ENCODE measurements around the gene DNAH8.
"Not testable (repeated sequence)": the region's sequence is repeated elsewhere in the genome, so short reads cannot be mapped to it uniquely, and the experiment has no call there.

The DNAH8 gene

GRCh38 chr6:38910207-38910606, 195.1 kb downstream of the DNAH8 start:
- DNase-seq, result no peak

GRCh38 chr6:38912378-38912777, 197.3 kb downstream of the DNAH8 start:
- DNase-seq, result no peak

- DNase-seq, result no peak
These were observed 200.3 kb downstream of the DNAH8 start for GRCh38 chr6:38915205-38915925.

- not testable (repeated sequence) for DNase-seq
These were observed 206.4 kb downstream of the DNAH8 start for GRCh38 chr6:38921540-38921939.

GRCh38 chr6:38924791-38925509, 209.8 kb downstream of the DNAH8 start:
- DNase-seq, result no peak

GRCh38 chr6:38929560-38929959, 214.4 kb downstream of the DNAH8 start:
- no peak for DNase-seq

- DNase-seq, result no peak
These were observed 218.3 kb downstream of the DNAH8 start for GRCh38 chr6:38933426-38933825.

GRCh38 chr6:38935051-38935450, 219.9 kb downstream of the DNAH8 start:
- no peak for DNase-seq

- DNase-seq, result no peak
These were observed 222.9 kb downstream of the DNAH8 start for GRCh38 chr6:38937839-38938613.

- no peak for DNase-seq
These were observed 223.6 kb downstream of the DNAH8 start for GRCh38 chr6:38938741-38939140.

GRCh38 chr6:38942442-38942841, 227.3 kb downstream of the DNAH8 start:
- DNase-seq, result no peak

- DNase-seq, result no peak
These were observed 227.9 kb downstream of the DNAH8 start for GRCh38 chr6:38942965-38943364.

GRCh38 chr6:38943964-38944363, 228.9 kb downstream of the DNAH8 start:
- no peak for DNase-seq

- no peak for DNase-seq
These were observed 229.7 kb downstream of the DNAH8 start for GRCh38 chr6:38944655-38945279.

- DNase-seq, result no peak
These were observed 240.8 kb downstream of the DNAH8 start for GRCh38 chr6:38955861-38956260.

GRCh38 chr6:38957426-38957825, 242.3 kb downstream of the DNAH8 start:
- DNase-seq, result no peak

- no peak for DNase-seq
These were observed 244.0 kb downstream of the DNAH8 start for GRCh38 chr6:38959138-38959537.

GRCh38 chr6:38968702-38969149, 253.6 kb downstream of the DNAH8 start:
- no peak for DNase-seq

- DNase-seq, result no peak
These were observed 258.3 kb downstream of the DNAH8 start for GRCh38 chr6:38973178-38974057.

- no peak for DNase-seq
These were observed 259.5 kb downstream of the DNAH8 start for GRCh38 chr6:38974389-38975151.

GRCh38 chr6:38975621-38976049, 260.5 kb downstream of the DNAH8 start:
- DNase-seq, result no peak
